Astrocyte of the spinal cord (primary cell): Measurements from ENCODE around the gene ACER1.

Source experiments
- DNase-seq: peaks from one replicate; pipeline ENCODE4 v3.0.0; 2011; ENCODE audit warnings: low read depth, low spot score
- H3K4me3 ChIP-seq: 2 replicates; pipeline ENCODE4 v1.5.1; 2011; ENCODE audit warnings: low read depth, mild to moderate bottlenecking, low read length, moderate library complexity
- CTCF ChIP-seq: IDR thresholded peaks from 2 replicates; pipeline ENCODE4 v1.5.1; 2012; ENCODE audit warnings: low read depth, mild to moderate bottlenecking, low read length, inconsistent platforms
- in situ Hi-C: cut with HindIII; loops from 2 replicates; pipeline ENCODE4 v1.10.0; 2017; ENCODE audit warnings: low sequenced_read_pairs

ACER1 gene, protein sequence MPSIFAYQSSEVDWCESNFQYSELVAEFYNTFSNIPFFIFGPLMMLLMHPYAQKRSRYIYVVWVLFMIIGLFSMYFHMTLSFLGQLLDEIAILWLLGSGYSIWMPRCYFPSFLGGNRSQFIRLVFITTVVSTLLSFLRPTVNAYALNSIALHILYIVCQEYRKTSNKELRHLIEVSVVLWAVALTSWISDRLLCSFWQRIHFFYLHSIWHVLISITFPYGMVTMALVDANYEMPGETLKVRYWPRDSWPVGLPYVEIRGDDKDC

DNA sequence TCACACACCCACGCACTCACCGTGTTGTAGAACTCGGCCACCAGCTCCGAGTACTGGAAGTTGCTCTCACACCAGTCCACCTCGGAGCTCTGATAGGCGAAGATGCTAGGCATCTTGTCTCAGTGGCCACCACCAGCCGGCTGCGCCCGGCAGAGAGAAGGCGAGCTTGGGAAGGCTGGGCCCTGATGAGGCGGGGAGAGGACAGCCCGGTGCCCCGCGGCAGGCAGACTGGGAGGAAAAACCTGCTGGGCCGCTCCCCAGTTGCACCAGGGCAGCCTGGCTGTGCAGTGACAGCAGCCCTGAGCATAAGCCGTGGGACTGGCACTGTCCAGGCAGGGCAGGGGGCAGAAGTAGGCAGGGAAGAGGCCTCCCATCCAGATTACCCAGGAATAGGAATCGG, at the start of gene ACER1:
Gene ACER1 (minus strand): TSS at position 174 of the 400 bp plus-strand sequence. CDS start 61 bp downstream, at position 113.
- DNase-seq: no peak
- in situ Hi-C loops: no loop called here
- no peak for TF ChIP-seq CTCF
- no peak within 1 kb of the TSS for H3K4me3 ChIP-seq

- no peak for DNase-seq
- no peak for TF ChIP-seq CTCF
- H3K4me3 ChIP-seq: no peak overlapping the region
- in situ Hi-C loops: no loop called here
Measured at GRCh38 chr19:6383188-6383587, 49.8 kb upstream of the ACER1 start.

DNA sequence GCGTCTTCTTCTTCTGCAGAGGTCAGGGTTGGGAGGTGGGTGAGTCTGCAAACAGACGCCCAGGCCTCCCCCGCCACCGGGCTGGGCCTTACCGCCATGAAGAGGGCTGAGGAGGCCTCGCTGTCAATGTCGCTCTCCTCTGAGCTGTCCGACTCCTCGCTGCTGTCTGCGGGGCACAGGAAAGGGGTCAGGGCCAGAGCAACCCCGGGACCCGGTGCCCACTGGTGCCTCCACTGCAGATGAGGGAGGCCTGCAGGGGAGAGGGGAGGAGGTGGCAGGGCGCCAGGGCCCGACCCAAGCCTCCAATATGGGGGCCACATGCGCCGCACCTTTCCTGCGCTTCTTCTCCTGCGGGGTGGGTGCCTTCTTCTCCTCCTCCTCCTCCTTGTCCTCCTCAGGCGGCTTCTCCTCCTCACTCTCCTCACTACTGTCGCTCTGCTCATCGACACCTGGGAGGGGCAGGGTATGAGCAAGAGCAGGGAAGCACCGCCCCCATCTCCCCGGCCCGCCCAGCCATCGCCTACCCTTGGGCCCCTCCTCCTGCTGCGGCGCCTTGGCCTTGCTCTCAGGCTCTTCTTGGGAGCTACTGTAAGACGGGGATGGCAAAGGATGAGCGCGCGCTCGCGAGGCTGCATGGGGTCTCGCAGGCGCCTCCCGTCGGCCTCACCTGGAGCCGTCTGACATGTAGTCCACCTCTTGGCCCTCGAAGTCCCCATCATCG, 47.8 kb upstream of the ACER1 start:
- in situ Hi-C loops: no loop called here

DNA sequence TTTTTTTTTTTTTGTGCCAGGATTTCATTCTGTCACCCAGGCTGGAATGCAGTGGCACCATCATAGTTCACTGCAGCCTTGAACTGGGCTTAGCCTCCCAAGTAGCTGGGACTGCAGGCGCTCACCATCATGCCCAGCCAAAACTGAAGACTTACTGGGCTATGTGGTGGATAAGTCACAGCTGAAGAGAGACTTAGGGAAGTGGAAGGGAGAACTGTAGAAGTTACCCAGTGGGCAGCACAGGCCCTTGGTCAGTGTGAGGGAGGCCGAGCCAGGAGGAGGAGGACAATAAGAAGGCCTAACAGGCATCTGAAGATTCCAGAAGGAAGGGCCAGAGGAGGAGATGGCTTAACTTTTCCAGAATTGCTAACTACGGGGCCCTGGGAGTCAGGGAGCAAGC, 46.3 kb upstream of the ACER1 start:
- no peak overlapping the region for H3K4me3 ChIP-seq
- no peak for TF ChIP-seq CTCF
- in situ Hi-C loops: no loop called here
- DNase-seq: no peak

More for the DNA sequence above, 47.8 kb upstream of the ACER1 start:
- TF ChIP-seq CTCF: no peak
- no peak overlapping the region for H3K4me3 ChIP-seq
- no peak for DNase-seq

- no peak overlapping the region for H3K4me3 ChIP-seq
- in situ Hi-C loops: no loop called here
- no peak for TF ChIP-seq CTCF
- no peak for DNase-seq
Measured at GRCh38 chr19:6378486-6378885, 45.1 kb upstream of the ACER1 start.

- peak; percentile 9 for DNase-seq
- no peak overlapping the region for H3K4me3 ChIP-seq
- no peak for TF ChIP-seq CTCF
- in situ Hi-C loops: no loop called here
Measured at GRCh38 chr19:6378041-6378440, 44.6 kb upstream of the ACER1 start.
